Common myeloid progenitor, CD34-positive (primary cell): ENCODE measurements around the gene PTGER3.

ENCODE experiments used
- CTCF ChIA-PET: fragments of 350-600 bp; sonication (Branson Sonifier 250); formaldehyde crosslinking; loops from one replicate; lab custom pipeline; 2021; ENCODE audit warnings: antibody characterized with exemption; lab: Charles Lee
- POLR2A ChIA-PET: fragments of 350-600 bp; sonication (Branson Sonifier 250); formaldehyde crosslinking; loops from one replicate; lab custom pipeline; 2021; ENCODE audit warnings: antibody characterized with exemption; lab: Charles Lee
- DNase-seq, 3 donors: peaks; one replicate each; pipeline versions ENCODE4 v3.0.0 to v3.0.0-alpha.2; 2013
- H3K27ac ChIP-seq, 2 experiments: 1 replicate in 1 of 2; 2 replicates in 1 of 2; pipeline ENCODE4 v1.7.0; 2013; ENCODE audit warnings: inconsistent platforms in 2 of 2, low read length in 2 of 2, mild to moderate bottlenecking in 2 of 2, low read depth in 1 of 2, moderate library complexity in 1 of 2; ENCODE audit not compliant: severe bottlenecking in 2 of 2, insufficient read depth in 1 of 2, poor library complexity in 1 of 2
- H3K27me3 ChIP-seq, 5 experiments: replicated peaks in 2 of 5; 1 replicate in 3 of 5; 2 replicates in 2 of 5; pipeline versions ENCODE4 v1.6.1 to v1.7.0; 2013; ENCODE audit warnings: low read length in 4 of 5, mild to moderate bottlenecking in 2 of 5, moderate library complexity in 2 of 5, inconsistent platforms in 1 of 5; ENCODE audit not compliant: insufficient read depth in 5 of 5, control insufficient read depth in 4 of 5
- H3K36me3 ChIP-seq, 4 experiments: 1 replicate in 2 of 4; 2 replicates in 2 of 4; pipeline versions ENCODE4 v1.6.1 to v1.7.0; 2013; ENCODE audit warnings: low read length in 3 of 4, control low read depth in 1 of 4, mild to moderate bottlenecking in 1 of 4; ENCODE audit not compliant: control insufficient read depth in 4 of 4, insufficient read depth in 4 of 4
- H3K4me1 ChIP-seq, 4 experiments: 1 replicate in 3 of 4; 2 replicates in 1 of 4; pipeline versions ENCODE4 v1.6.1 to v1.7.1; 2013; ENCODE audit warnings: low read length in 3 of 4, mild to moderate bottlenecking in 3 of 4, control low read depth in 1 of 4, inconsistent platforms in 1 of 4, moderate library complexity in 1 of 4; ENCODE audit not compliant: control insufficient read depth in 4 of 4, insufficient read depth in 4 of 4; ENCODE audit errors: control extremely low read depth in 1 of 4
- H3K4me3 ChIP-seq, 7 experiments: 1 replicate in 4 of 7; 2 replicates in 3 of 7; pipeline versions ENCODE4 v1.5.1 to v1.7.0; 2013; ENCODE audit warnings: mild to moderate bottlenecking in 7 of 7, low read length in 6 of 7, moderate library complexity in 6 of 7, inconsistent platforms in 2 of 7, low read depth in 2 of 7, control low read depth in 1 of 7; ENCODE audit not compliant: insufficient read depth in 4 of 7, control insufficient read depth in 1 of 7; ENCODE audit errors: extremely low read depth in 1 of 7
- H3K9me3 ChIP-seq, 5 experiments: 1 replicate in 4 of 5; 2 replicates in 1 of 5; pipeline versions ENCODE4 v1.6.1 to v1.7.1; 2013; ENCODE audit warnings: low read length in 4 of 5, mild to moderate bottlenecking in 2 of 5, inconsistent platforms in 1 of 5, low read depth in 1 of 5, moderate library complexity in 1 of 5; ENCODE audit not compliant: control insufficient read depth in 4 of 5, insufficient read depth in 2 of 5; ENCODE audit errors: control extremely low read depth in 1 of 5
- WGBS: methylation state at CpG from one replicate; pipeline ENCODE4 v1.1.5; 2013; ENCODE audit not compliant: insufficient coverage; 5-methylcytosine and 5-hydroxymethylcytosine counted together

The PTGER3 gene

DNA sequence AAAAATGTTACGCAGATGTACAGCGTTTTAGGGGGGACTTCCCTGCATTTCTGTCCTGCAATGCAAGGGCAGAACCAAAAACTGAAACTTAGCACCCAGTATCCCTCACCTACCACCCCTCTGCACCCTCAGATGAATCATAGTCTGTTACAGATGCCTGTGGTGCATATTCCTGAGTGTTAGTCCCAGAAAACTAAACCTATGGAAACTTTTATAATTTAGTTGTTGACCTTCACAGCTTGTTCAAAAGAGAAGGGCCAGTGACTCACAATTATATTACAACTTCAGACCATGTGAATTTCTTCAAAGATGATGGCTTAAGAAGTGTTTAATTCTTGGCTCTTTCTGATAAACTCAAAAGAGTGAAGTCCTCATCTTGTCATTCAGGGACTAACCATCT is 5.8 kb downstream of the PTGER3 start:
- H3K36me3 ChIP-seq: no peaks in the 10 kb centered on the region
- POLR2A ChIA-PET: no interaction called here
- H3K4me1 ChIP-seq: peaks cover 0 to 6% (median 5%) of the 10 kb centered on the region in 4 experiments
- CTCF ChIA-PET: interaction anchor here (1.2 kb wide), 1 partner anchor 26 kb away, joined by 4 read pairs; no protein-coding TSS in a partner anchor
- no peak for DNase-seq
- H3K27ac ChIP-seq: no peak overlapping the region
- WGBS: no CpG with 5 or more reads among the region's 2 CpGs
- H3K27me3 ChIP-seq: peaks cover 9 to 35% (median 17%) of the 10 kb centered on the region in 5 experiments
- H3K4me3 ChIP-seq: no peak overlapping the region
- no peaks in the 10 kb centered on the region for H3K9me3 ChIP-seq

DNA sequence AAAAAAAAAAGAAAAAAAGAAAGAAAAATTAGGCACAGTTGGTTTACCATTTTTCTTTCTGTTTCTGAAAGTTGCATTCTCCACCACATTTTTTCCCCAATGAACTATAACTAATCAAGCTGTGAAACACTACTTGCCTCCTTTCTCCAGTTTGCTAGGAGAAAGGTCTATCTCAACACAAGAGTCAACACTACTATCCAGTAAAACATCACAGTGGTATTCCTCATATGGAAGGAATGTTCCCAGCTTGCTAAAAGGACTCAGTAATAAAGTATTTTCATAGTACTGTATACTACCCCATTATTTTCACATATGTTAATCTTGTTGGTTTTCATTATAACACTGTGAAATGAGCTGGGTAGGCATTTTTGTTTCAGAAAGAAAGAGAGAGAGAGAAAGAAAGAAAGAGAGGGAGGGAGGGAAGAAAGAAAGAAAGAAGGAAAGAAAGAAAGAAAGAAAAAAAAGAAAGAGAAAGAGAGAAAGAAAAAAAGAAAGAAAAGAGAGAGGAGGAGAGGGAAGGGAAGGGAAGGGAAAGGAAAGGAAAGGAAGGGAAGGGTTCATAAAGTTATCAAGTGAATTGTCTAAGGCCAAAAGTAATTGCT is 7.9 kb downstream of the PTGER3 start:
- Histone ChIP-seq H3K4me3 (no peak overlapping the region), H3K36me3 (no peaks in the 10 kb centered on the region), H3K27ac (no peak overlapping the region), H3K4me1 (no peaks in the 10 kb centered on the region), H3K9me3 (no peaks in the 10 kb centered on the region), H3K27me3 (peaks cover 2 to 17% (median 7%) of the 10 kb centered on the region in 5 experiments)
- CTCF ChIA-PET: no interaction called here
- DNase-seq: no peak
- POLR2A ChIA-PET: no interaction called here

DNA sequence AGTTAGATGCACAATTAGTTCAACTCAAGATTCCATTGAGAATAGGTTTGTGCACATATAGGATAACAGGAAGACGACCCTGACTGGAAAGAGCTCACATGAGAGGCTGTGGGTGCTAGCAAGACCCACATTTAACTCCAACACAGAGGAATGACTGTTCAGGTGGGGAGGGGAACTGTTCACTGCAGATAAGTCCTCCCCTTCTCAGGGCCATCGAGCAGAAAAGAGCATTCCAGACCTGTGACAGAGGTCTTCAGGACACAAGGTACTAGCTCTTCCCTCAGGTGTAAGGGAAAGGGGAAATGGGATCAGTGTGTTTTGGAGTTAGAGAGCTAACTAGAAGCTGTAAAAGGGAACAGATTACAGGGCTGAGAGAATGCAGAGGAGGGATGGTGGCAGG is 8.7 kb downstream of the PTGER3 start:
- WGBS: 83% methylated on average over 1 of the region's 2 CpGs
- no peaks in the 10 kb centered on the region for H3K4me1 ChIP-seq
- no peaks in the 10 kb centered on the region for H3K36me3 ChIP-seq
- no peak for DNase-seq
- ChIA-PET CTCF (no interaction called here), POLR2A (no interaction called here)
- H3K27ac ChIP-seq: no peak overlapping the region
- H3K9me3 ChIP-seq: no peaks in the 10 kb centered on the region
- peaks cover 2 to 17% (median 7%) of the 10 kb centered on the region in 5 experiments for H3K27me3 ChIP-seq
- no peak overlapping the region for H3K4me3 ChIP-seq

DNA sequence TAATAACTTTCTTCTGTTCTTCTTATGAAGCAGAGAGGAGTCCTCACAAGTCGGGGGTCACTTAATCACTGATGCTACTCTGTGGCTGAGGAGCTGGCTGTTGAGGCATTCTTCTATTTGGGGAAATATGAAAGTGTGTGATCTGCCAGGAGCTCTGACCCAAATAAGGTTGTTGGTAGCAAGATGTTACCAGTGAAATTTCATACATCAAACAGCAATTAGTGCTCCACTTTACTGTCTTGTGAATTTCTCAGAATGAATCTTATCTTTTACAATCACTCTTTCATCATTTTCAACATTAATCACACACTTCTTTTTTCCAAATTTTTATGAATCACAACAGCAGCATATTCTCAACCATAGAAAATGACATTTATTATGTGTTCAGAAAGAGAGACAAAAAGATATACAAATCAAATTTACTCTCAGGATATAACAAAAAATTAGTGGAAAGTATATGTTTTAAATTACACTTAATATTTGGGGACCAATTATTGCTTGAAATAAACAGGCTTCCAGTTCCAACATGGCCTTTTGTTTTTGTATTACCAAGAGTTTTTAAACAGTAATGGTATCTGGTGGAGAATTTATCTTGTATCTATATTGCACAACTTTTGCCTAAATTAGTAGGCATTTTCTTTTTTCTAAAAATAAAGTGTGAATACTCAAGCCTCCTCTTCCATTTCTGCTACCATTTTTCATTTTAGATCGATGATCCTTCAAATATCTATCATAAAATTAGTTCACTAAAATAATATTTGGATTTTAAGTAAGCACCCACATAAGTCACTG is 9.6 kb downstream of the PTGER3 start:
- CTCF ChIA-PET: interaction anchor here (1.6 kb wide), 1 partner anchor 12 kb away, joined by 5 read pairs; no protein-coding TSS in a partner anchor
- Histone ChIP-seq H3K9me3 (no peaks in the 10 kb centered on the region), H3K36me3 (no peaks in the 10 kb centered on the region), H3K27ac (no peak overlapping the region), H3K27me3 (peaks cover 2 to 14% (median 4%) of the 10 kb centered on the region in 5 experiments), H3K4me3 (no peak overlapping the region), H3K4me1 (no peaks in the 10 kb centered on the region)
- DNase-seq: no peak
- POLR2A ChIA-PET: no interaction called here
- WGBS: no CpG with 5 or more reads among the region's 2 CpGs

DNA sequence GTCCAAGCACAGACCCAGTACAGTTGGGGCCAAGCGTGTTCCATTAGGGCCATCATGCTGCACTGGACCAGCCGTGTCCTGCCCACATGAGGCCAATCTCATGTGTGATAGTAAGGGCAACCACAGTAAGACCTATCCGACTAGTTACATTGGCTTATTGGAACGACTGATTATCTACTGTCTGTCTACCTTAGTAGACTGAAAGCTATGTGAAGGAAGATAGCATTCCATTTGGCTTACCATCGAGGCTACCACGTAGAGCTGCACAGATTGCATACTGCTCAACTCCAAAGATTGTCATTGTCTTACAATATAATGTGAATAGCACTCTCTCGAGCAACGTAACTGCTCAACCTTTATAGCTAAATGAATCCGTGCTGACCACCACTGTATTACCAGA is 10.6 kb downstream of the PTGER3 start:
- CTCF ChIA-PET: interaction anchor here (1.1 to 1.6 kb wide), 2 partner anchors 13 to 352 kb away, joined by 3 to 5 read pairs; no protein-coding TSS in a partner anchor
- peaks cover 0 to 9% (median 4%) of the 10 kb centered on the region in 5 experiments for H3K27me3 ChIP-seq
- H3K9me3 ChIP-seq: no peaks in the 10 kb centered on the region
- WGBS: 96% methylated on average over 4 of the region's 9 CpGs
- no peak overlapping the region for H3K4me3 ChIP-seq
- H3K4me1 ChIP-seq: no peaks in the 10 kb centered on the region
- H3K27ac ChIP-seq: no peak overlapping the region
- no peak for DNase-seq
- no peaks in the 10 kb centered on the region for H3K36me3 ChIP-seq
- POLR2A ChIA-PET: no interaction called here

- H3K9me3 ChIP-seq: no peaks in the 10 kb centered on the region
- H3K36me3 ChIP-seq: no peaks in the 10 kb centered on the region
- H3K27ac ChIP-seq: no peak overlapping the region
- ChIA-PET CTCF (interaction anchor here (0.6 to 1.0 kb wide), 2 partner anchors 16 to 1831 kb away, joined by 3 to 4 read pairs; no protein-coding TSS in a partner anchor), POLR2A (interaction anchor here (0.6 kb wide), 1 partner anchor 31 kb away, joined by 8 read pairs; no protein-coding TSS in a partner anchor)
- peaks cover 0 to 5% (median 2%) of the 10 kb centered on the region in 5 experiments for H3K27me3 ChIP-seq
- 100% methylated on average over 1 of the region's 1 CpG for WGBS
- DNase-seq: no peak
- no peaks in the 10 kb centered on the region for H3K4me1 ChIP-seq
- H3K4me3 ChIP-seq: no peak overlapping the region
Measured at GRCh38 chr1:71033136-71033535, 14.5 kb downstream of the PTGER3 start.

- H3K4me3 ChIP-seq: no peak overlapping the region
- CTCF ChIA-PET: interaction anchor here (0.8 kb wide), 1 partner anchor 15 kb away, joined by 3 read pairs; no protein-coding TSS in a partner anchor
- H3K27ac ChIP-seq: no peak overlapping the region
- DNase-seq: no peak
- no peaks in the 10 kb centered on the region for H3K9me3 ChIP-seq
- POLR2A ChIA-PET: no interaction called here
- peaks cover 0 to 5% (median 2%) of the 10 kb centered on the region in 5 experiments for H3K27me3 ChIP-seq
- H3K36me3 ChIP-seq: no peaks in the 10 kb centered on the region
- H3K4me1 ChIP-seq: no peaks in the 10 kb centered on the region
Measured at GRCh38 chr1:71031426-71031825, 16.2 kb downstream of the PTGER3 start.
